Activated gamma-delta T cell treated with anti-CD3 and anti-CD28 coated beads, Interleukin-2, amount 50 U/mL, for 16 hours (primary cell): ENCODE results near the gene PDIA6.
A peak's percentile ranks its signal among the peaks of the same experiment; 100 is the strongest.

Source experiments
- DNase-seq: peaks from one replicate; pipeline ENCODE4 v3.0.0-alpha.2; 2020; ENCODE audit warnings: low read depth

The PDIA6 gene

GRCh38 chr2:10812362-10813162, at the start of gene PDIA6:
TSS of gene PDIA6 (minus strand) at chr2:10812785. CDS start at chr2:10812696, 89 bp downstream.
- peak; percentile 91 for DNase-seq

- DNase-seq, result no peak
These were observed 49.7 kb upstream of the PDIA6 start for GRCh38 chr2:10862330-10862729.

- no peak for DNase-seq
These were observed 49.2 kb upstream of the PDIA6 start for GRCh38 chr2:10861765-10862164.

GRCh38 chr2:10860814-10861325, 48.3 kb upstream of the PDIA6 start:
- DNase-seq, result no peak

GRCh38 chr2:10860081-10860813, 47.7 kb upstream of the PDIA6 start:
- DNase-seq, result no peak

- no peak for DNase-seq
These were observed 46.7 kb upstream of the PDIA6 start for GRCh38 chr2:10859278-10859677.

GRCh38 chr2:10848541-10848940, 36.0 kb upstream of the PDIA6 start:
- DNase-seq, result no peak

GRCh38 chr2:10847008-10847407, 34.4 kb upstream of the PDIA6 start:
- no peak for DNase-seq

GRCh38 chr2:10846110-10846861, 33.7 kb upstream of the PDIA6 start:
- DNase-seq, result no peak

GRCh38 chr2:10845640-10846039, 33.1 kb upstream of the PDIA6 start:
- DNase-seq, result no peak

- no peak for DNase-seq
These were observed 31.5 kb upstream of the PDIA6 start for GRCh38 chr2:10844097-10844496.

GRCh38 chr2:10842506-10842905, 29.9 kb upstream of the PDIA6 start:
- DNase-seq, result no peak

- DNase-seq, result no peak
These were observed 29.1 kb upstream of the PDIA6 start for GRCh38 chr2:10841547-10842219.

- no peak for DNase-seq
These were observed 27.2 kb upstream of the PDIA6 start for GRCh38 chr2:10839813-10840212.

- DNase-seq, result no peak
These were observed 26.1 kb upstream of the PDIA6 start for GRCh38 chr2:10838734-10839133.

GRCh38 chr2:10837298-10838266, 25.0 kb upstream of the PDIA6 start:
- DNase-seq, result no peak

GRCh38 chr2:10835052-10835970, 22.7 kb upstream of the PDIA6 start:
- peak; percentile 56 for DNase-seq

- DNase-seq, result no peak
These were observed 21.6 kb upstream of the PDIA6 start for GRCh38 chr2:10834068-10834655.

- DNase-seq, result no peak
These were observed 20.4 kb upstream of the PDIA6 start for GRCh38 chr2:10833021-10833420.
